H1 (cell line): ENCODE measurements around the gene SH3YL1. TPM values are rescaled to one million over a fixed set of nuclear protein-coding genes. Genes with fewer than 3 reads are reported as not detected.

Source experiments
- CTCF ChIA-PET: fragments of 300-600 bp; sonication (Branson Sonifier 250); formaldehyde crosslinking; loops from one replicate; lab custom pipeline; 2021; ENCODE audit not compliant: partially characterized antibody; lab: Charles Lee
- POLR2A ChIA-PET: fragments of 300-600 bp; sonication (Branson Sonifier 250); formaldehyde crosslinking; loops from one replicate; lab custom pipeline; 2021; ENCODE audit warnings: inconsistent platforms; ENCODE audit not compliant: partially characterized antibody; lab: Charles Lee
- DNase-seq, 2 experiments: peaks; one replicate each; pipeline versions ENCODE4 v3.0.0 to v3.0.0-alpha.2; 2010 to 2022; ENCODE audit warnings: low spot score in 2 of 2, low read depth in 1 of 2, mixed read lengths in 1 of 2
- FAIRE-seq: peaks from 2 replicates; lab custom pipeline; 2011; peaks lifted over from hg19 to GRCh38; lab: Jason Lieb, UNC
- H2AFZ ChIP-seq: 2 replicates; pipeline ENCODE4 v1.8.1; 2012; ENCODE audit warnings: low read length, inconsistent platforms
- H2AK5ac ChIP-seq: 2 replicates; pipeline ENCODE4 v1.6.1; 2013; ENCODE audit warnings: low read depth, low read length
- H2BK120ac ChIP-seq: replicated peaks from 2 replicates; pipeline ENCODE3; 2013; ENCODE audit warnings: low read depth, low read length, inconsistent platforms
- H2BK12ac ChIP-seq: 2 replicates; pipeline ENCODE4 v1.6.1; 2013; ENCODE audit warnings: low read depth, low read length
- H2BK15ac ChIP-seq: 2 replicates; pipeline ENCODE4 v1.6.1; 2013; ENCODE audit warnings: low read length
- H2BK20ac ChIP-seq: 2 replicates; pipeline ENCODE4 v1.6.1; 2013; ENCODE audit warnings: low read length
- H2BK5ac ChIP-seq: 2 replicates; pipeline ENCODE4 v1.6.1; 2013; ENCODE audit warnings: low read depth, low read length
- H3K14ac ChIP-seq: 2 replicates; pipeline ENCODE4 v1.6.1; 2013; ENCODE audit warnings: inconsistent platforms; ENCODE audit not compliant: insufficient read length
- H3K18ac ChIP-seq: 2 replicates; pipeline ENCODE4 v1.6.1; 2013; ENCODE audit warnings: low read length; ENCODE audit errors: extremely low read depth
- H3K23ac ChIP-seq: 2 replicates; pipeline ENCODE4 v1.6.1; 2013; ENCODE audit warnings: inconsistent platforms; ENCODE audit not compliant: insufficient read length
- H3K23me2 ChIP-seq: 2 replicates; pipeline ENCODE4 v1.6.1; 2013; ENCODE audit warnings: low read depth, low read length
- H3K27ac ChIP-seq: 2 replicates; pipeline ENCODE4 v1.6.1; 2011; ENCODE audit warnings: low read depth, low read length, inconsistent platforms
- H3K27me3 ChIP-seq, 4 experiments: replicated peaks in 1 of 4; 1 replicate in 1 of 4; 2 replicates in 3 of 4; pipeline versions ENCODE4 v1.6.1 to v1.8.1; 2011 to 2013; ENCODE audit warnings: low read length in 3 of 4, mild to moderate bottlenecking in 3 of 4, inconsistent platforms in 2 of 4, mixed read lengths in 2 of 4, moderate library complexity in 1 of 4; ENCODE audit not compliant: control insufficient read depth in 3 of 4, insufficient read depth in 3 of 4; ENCODE audit errors: extremely low read depth in 1 of 4
- H3K36me3 ChIP-seq, 4 experiments: 2 replicates each; pipeline versions ENCODE4 v1.6.1 to v1.8.1; 2011 to 2013; ENCODE audit warnings: mild to moderate bottlenecking in 4 of 4, low read length in 3 of 4, moderate library complexity in 2 of 4, control low read depth in 1 of 4, inconsistent platforms in 1 of 4; ENCODE audit not compliant: insufficient read depth in 4 of 4, control insufficient read depth in 2 of 4
- H3K4ac ChIP-seq: replicated peaks from 2 replicates; pipeline ENCODE3; 2013; ENCODE audit warnings: low read length, low read depth, mixed read lengths, inconsistent platforms; ENCODE audit not compliant: insufficient read length
- H3K4me1 ChIP-seq, 4 experiments: replicated peaks in 1 of 4; 1 replicate in 1 of 4; 2 replicates in 3 of 4; pipeline versions ENCODE4 v1.6.1 to v1.8.1; 2011 to 2013; ENCODE audit warnings: low read length in 3 of 4, inconsistent platforms in 2 of 4, mixed read lengths in 1 of 4; ENCODE audit not compliant: insufficient read depth in 4 of 4, control insufficient read depth in 3 of 4
- H3K4me2 ChIP-seq, 2 experiments: 2 replicates each; pipeline versions ENCODE4 v1.6.1 to v1.8.1; 2011 to 2013; ENCODE audit warnings: low read depth in 2 of 2, low read length in 2 of 2, control low read depth in 1 of 2, inconsistent platforms in 1 of 2, mild to moderate bottlenecking in 1 of 2; ENCODE audit not compliant: insufficient read depth in 1 of 2
- H3K4me3 ChIP-seq, 4 experiments: fragments of 200-600, 300-600 bp in 1 of 4; sonication (generic), shearing (Covaris generic), sonication (Bioruptor Twin) in 1 of 4; 2 replicates each; pipeline versions ENCODE4 v1.5.1 to v1.8.1; 2011 to 2016; ENCODE audit warnings: low read length in 4 of 4, low read depth in 3 of 4, control low read depth in 2 of 4, inconsistent platforms in 2 of 4, mild to moderate bottlenecking in 2 of 4, mixed read lengths in 1 of 4, moderate library complexity in 1 of 4; ENCODE audit not compliant: insufficient read depth in 2 of 4; ENCODE audit errors: extremely low read depth in 1 of 4
- H3K56ac ChIP-seq: replicated peaks from 2 replicates; pipeline ENCODE3; 2013; ENCODE audit warnings: low read depth, mild to moderate bottlenecking, mixed read lengths, low read length, inconsistent platforms; ENCODE audit not compliant: insufficient read length
- H3K79me1 ChIP-seq: 2 replicates; pipeline ENCODE4 v1.6.1; 2013; ENCODE audit warnings: low read depth, low read length, control low read depth
- H3K79me2 ChIP-seq, 2 experiments: 2 replicates each; pipeline versions ENCODE4 v1.6.1 to v1.8.1; 2012 to 2013; ENCODE audit warnings: low read length in 2 of 2, mild to moderate bottlenecking in 2 of 2, inconsistent platforms in 1 of 2; ENCODE audit not compliant: insufficient read depth in 2 of 2, control insufficient read depth in 1 of 2
- H3K9ac ChIP-seq, 4 experiments: replicated peaks in 1 of 4; 1 replicate in 1 of 4; 2 replicates in 3 of 4; pipeline versions ENCODE4 v1.6.1 to v1.8.1; 2011 to 2013; ENCODE audit warnings: low read depth in 3 of 4, low read length in 3 of 4, control low read depth in 2 of 4, mild to moderate bottlenecking in 2 of 4, moderate library complexity in 2 of 4, inconsistent platforms in 1 of 4; ENCODE audit errors: extremely low read depth in 1 of 4
- H3K9me3 ChIP-seq, 2 experiments: 2 replicates each; pipeline versions ENCODE4 v1.6.1 to v1.8.1; 2012 to 2013; ENCODE audit warnings: mild to moderate bottlenecking in 2 of 2, moderate library complexity in 2 of 2, control low read depth in 1 of 2, inconsistent platforms in 1 of 2, low read depth in 1 of 2, low read length in 1 of 2, mixed read lengths in 1 of 2; ENCODE audit not compliant: insufficient read depth in 2 of 2
- H4K20me1 ChIP-seq, 2 experiments: replicated peaks in 1 of 2; 2 replicates each; pipeline versions ENCODE3 to v1.8.1; 2011 to 2013; ENCODE audit warnings: inconsistent platforms in 2 of 2, low read length in 2 of 2, mild to moderate bottlenecking in 1 of 2; ENCODE audit not compliant: insufficient read depth in 2 of 2, control insufficient read depth in 1 of 2
- H4K5ac ChIP-seq: 2 replicates; pipeline ENCODE4 v1.6.1; 2013; ENCODE audit warnings: low read length, low read depth, mixed read lengths, inconsistent platforms; ENCODE audit not compliant: insufficient read length
- H4K8ac ChIP-seq: 2 replicates; pipeline ENCODE4 v1.8.0; 2013; ENCODE audit warnings: mild to moderate bottlenecking, moderate library complexity, low read length, inconsistent platforms; ENCODE audit not compliant: insufficient read depth; ENCODE audit errors: extremely low read depth
- H4K91ac ChIP-seq: replicated peaks from 2 replicates; pipeline ENCODE3; 2013; ENCODE audit warnings: low read length, mixed read lengths, inconsistent platforms; ENCODE audit not compliant: insufficient read length
- ASH2L ChIP-seq: fragments of 200-600, 300-600 bp; sonication (generic); IDR thresholded peaks from one replicate; pipeline ENCODE4 v1.7.1; 2017; ENCODE audit warnings: low read length
- ATF2 ChIP-seq: IDR thresholded peaks from 2 replicates; pipeline ENCODE4 v1.6.1; 2012; ENCODE audit warnings: low read length, inconsistent platforms
- CBX8 ChIP-seq: fragments of 300-800, 300-1000 bp; sonication (generic); IDR thresholded peaks from 2 replicates; pipeline ENCODE4 v1.7.1; 2016; ENCODE audit warnings: low read depth, low read length, borderline replicate concordance
- GTF2F1 ChIP-seq: IDR thresholded peaks from 2 replicates; pipeline ENCODE4 v1.6.1; 2012; ENCODE audit warnings: low read depth, low read length, improper control_type of control experiment, borderline replicate concordance
- NANOG ChIP-seq: IDR thresholded peaks from 2 replicates; pipeline ENCODE4 v1.6.1; 2011; ENCODE audit warnings: low read length, low read depth, mild to moderate bottlenecking, inconsistent platforms; ENCODE audit not compliant: insufficient read depth, poor library complexity, severe bottlenecking
- RBBP5 ChIP-seq: IDR thresholded peaks from 2 replicates; pipeline ENCODE4 v1.7.1; 2012; ENCODE audit warnings: low read depth, mild to moderate bottlenecking, inconsistent platforms, low read length, moderate library complexity, borderline replicate concordance
- RXRA ChIP-seq: IDR thresholded peaks from 2 replicates; pipeline ENCODE4 v1.6.1; 2011; ENCODE audit warnings: low read depth, mild to moderate bottlenecking, low read length, moderate library complexity; ENCODE audit not compliant: insufficient read depth
- SUZ12 ChIP-seq: fragments of 200-600 bp; sonication (generic); IDR thresholded peaks from 2 replicates; pipeline ENCODE4 v1.6.1; 2012; ENCODE audit warnings: mild to moderate bottlenecking, inconsistent platforms, low read length, moderate library complexity, mixed read lengths
- TEAD4 ChIP-seq: IDR thresholded peaks from 2 replicates; pipeline ENCODE4 v1.6.1; 2012; ENCODE audit warnings: low read depth, low read length, inconsistent platforms, mixed read lengths
- WGBS, 2 experiments: shearing (Covaris generic) in 1 of 2; methylation state at CpG; one replicate each; pipeline versions ENCODE4 v1.1.6 to v1.1.7; 2013 to 2015; ENCODE audit warnings: low lambda C conversion rate in 2 of 2, mixed read lengths in 2 of 2, inconsistent platforms in 1 of 2, low coverage in 1 of 2, missing lambda C conversion rate in 1 of 2; ENCODE audit not compliant: insufficient replicate concordance in 2 of 2, insufficient coverage in 1 of 2, insufficient read length in 1 of 2; ENCODE audit errors: extremely low coverage in 1 of 2, missing lambda C conversion rate in 1 of 2; 5-methylcytosine and 5-hydroxymethylcytosine counted together
- polyA plus RNA-seq, 7 experiments: library from polyadenylated mRNA; depleted of rRNA in 3 of 7; stranded (reverse) in 5 of 7; unstranded in 2 of 7; fragments of >200 nt in 5 of 7; fragments of 200-250 nt in 2 of 7; gene quantifications; 1 replicate in 5 of 7; 2 replicates in 1 of 7; 4 replicates in 1 of 7; pipeline versions ENCODE4 v1.2.1 to v1.2.3, GENCODE V29; 2011 to 2013; ENCODE audit warnings: missing spikeins in 2 of 7, mixed read lengths in 2 of 7
- total RNA-seq: library from RNA; stranded (reverse); fragmentation: NEBNext Ultra II Directional; extraction: Animal tissue kit (Norgen Biotek cat#: 25700); gene quantifications from 2 replicates; pipeline ENCODE4 v1.2.1, GENCODE V29; 2021

The SH3YL1 gene
- total and polyA plus RNA-seq, 2 of the 8 experiments (the other 6 are each of a cell fraction or from before 2014, with no cell fraction given) = 13.6 to 37.2 TPM

GRCh38 chr2:223451-223850 is 40.4 kb downstream of the SH3YL1 start:
- no peak overlapping the region for H3K56ac ChIP-seq
- H3K4me1 ChIP-seq = no peaks in the 10 kb centered on the region
- H3K14ac ChIP-seq = no peak overlapping the region
- H2BK15ac ChIP-seq = no peak overlapping the region
- H2BK12ac ChIP-seq = no peak overlapping the region
- no peak overlapping the region for H3K18ac ChIP-seq
- H2BK20ac ChIP-seq = no peak overlapping the region
- no peak overlapping the region for H3K4me3 ChIP-seq
- no peaks in the 10 kb centered on the region for H3K79me2 ChIP-seq
- H3K9ac ChIP-seq = no peak overlapping the region
- no peak overlapping the region for H2BK5ac ChIP-seq
- no peak overlapping the region for H2BK120ac ChIP-seq
- H4K91ac ChIP-seq = no peak overlapping the region
- H3K27ac ChIP-seq = no peak overlapping the region
- H4K20me1 ChIP-seq = no peaks in the 10 kb centered on the region
- DNase-seq (no peak), FAIRE-seq (no peak)
- H3K23me2 ChIP-seq = no peaks in the 10 kb centered on the region; the same call in 1 of the 2 replicates
- H4K8ac ChIP-seq = no peak overlapping the region
- H3K9me3 ChIP-seq = no peaks in the 10 kb centered on the region
- ChIA-PET POLR2A (interaction anchor here (1.2 kb wide), 1 partner anchor 14 kb away, joined by 3 read pairs; no protein-coding TSS in a partner anchor), CTCF (interaction anchor here (1.3 to 1.4 kb wide), 2 partner anchors 9 to 212 kb away, joined by 4 to 6 read pairs; no protein-coding TSS in a partner anchor)
- H2AFZ ChIP-seq = no peak overlapping the region
- no peak overlapping the region for H3K4me2 ChIP-seq
- no peaks in the 10 kb centered on the region for H3K27me3 ChIP-seq
- 87% methylated on average over 4 of the region's 4 CpGs; no CpG with 5 or more reads in 1 of the 2 experiments for WGBS, 2 experiments
- H3K4ac ChIP-seq = no peak overlapping the region
- H2AK5ac ChIP-seq = no peak overlapping the region
- TF ChIP-seq ASH2L (no peak), NANOG (no peak), RBBP5 (no peak), ATF2 (no peak), SUZ12 (no peak), RXRA (no peak), TEAD4 (no peak), GTF2F1 (no peak), CBX8 (no peak)
- peaks cover 0 to 4% (median 3%) of the 10 kb centered on the region in 4 experiments; a peak in 7 of 8 replicates for H3K36me3 ChIP-seq
- H3K23ac ChIP-seq = no peak overlapping the region
- no peaks in the 10 kb centered on the region for H3K79me1 ChIP-seq
- H4K5ac ChIP-seq = no peak overlapping the region
